DND-41 (cell line): Measurements from ENCODE around the gene TCF7.

Experiments used
- ATAC-seq: fragments of 200-7000 bp; cut with Tn5 transposase; 3 replicates; pipeline ENCODE4 v1.9.1; 2021; ENCODE audit warnings: low read depth; ENCODE audit not compliant: insufficient read depth
- DNase-seq: peaks from one replicate; pipeline ENCODE4 v3.0.0-alpha.2; 2020
- H2AFZ ChIP-seq: 2 replicates; pipeline ENCODE4 v1.6.0; 2012; ENCODE audit warnings: low read depth, low read length
- H3K27ac ChIP-seq: 2 replicates; pipeline ENCODE4 v1.5.1; 2012; ENCODE audit warnings: low read length, inconsistent platforms
- H3K27me3 ChIP-seq: fragments of 200-600 bp; sonication (generic); 2 replicates; pipeline ENCODE4 v1.6.0; 2012; ENCODE audit warnings: low read length, mild to moderate bottlenecking, inconsistent platforms; ENCODE audit not compliant: insufficient read depth, poor library complexity
- H3K36me3 ChIP-seq: 2 replicates; pipeline ENCODE4 v1.5.1; 2012; ENCODE audit warnings: low read length, inconsistent platforms; ENCODE audit not compliant: insufficient read depth
- H3K4me1 ChIP-seq: 2 replicates; pipeline ENCODE4 v1.5.1; 2012; ENCODE audit warnings: mild to moderate bottlenecking, low read length; ENCODE audit not compliant: insufficient read depth
- H3K4me2 ChIP-seq: 2 replicates; pipeline ENCODE4 v1.6.0; 2012; ENCODE audit warnings: mild to moderate bottlenecking, moderate library complexity, low read length, inconsistent platforms; ENCODE audit not compliant: insufficient read depth
- H3K4me3 ChIP-seq, 2 experiments: fragments of 200-600 bp in 1 of 2; shearing (Covaris generic) in 1 of 2; 2 replicates each; pipeline ENCODE4 v1.5.1; 2012 to 2016; ENCODE audit warnings: inconsistent platforms in 2 of 2, low read length in 2 of 2, mild to moderate bottlenecking in 2 of 2, low read depth in 1 of 2, moderate library complexity in 1 of 2
- H3K79me2 ChIP-seq: 2 replicates; pipeline ENCODE4 v1.6.0; 2012; ENCODE audit warnings: low read length, inconsistent platforms; ENCODE audit not compliant: insufficient read depth
- H3K9ac ChIP-seq: 2 replicates; pipeline ENCODE4 v1.6.0; 2012; ENCODE audit warnings: low read depth, mild to moderate bottlenecking, inconsistent platforms, low read length, moderate library complexity
- H3K9me3 ChIP-seq: 2 replicates; pipeline ENCODE4 v1.5.1; 2012; ENCODE audit warnings: low read length, moderate library complexity, mild to moderate bottlenecking, inconsistent platforms; ENCODE audit not compliant: insufficient read depth, severe bottlenecking
- H4K20me1 ChIP-seq: 2 replicates; pipeline ENCODE4 v1.6.0; 2012; ENCODE audit warnings: low read length; ENCODE audit not compliant: insufficient read depth
- EZH2 ChIP-seq: IDR thresholded peaks from 3 replicates; pipeline ENCODE4 v1.6.1; 2012; ENCODE audit warnings: borderline replicate concordance, low read depth, mild to moderate bottlenecking, moderate library complexity, low read length, inconsistent platforms; ENCODE audit not compliant: severe bottlenecking
- TF ChIP-seq, protein P1 (sequence below): IDR thresholded peaks from 2 replicates; pipeline ENCODE4 v1.5.1; 2012; ENCODE audit warnings: borderline replicate concordance, low read length, moderate library complexity, mild to moderate bottlenecking; ENCODE audit not compliant: poor library complexity, severe bottlenecking; ENCODE audit errors: extremely low read depth

Gene TCF7

DNA sequence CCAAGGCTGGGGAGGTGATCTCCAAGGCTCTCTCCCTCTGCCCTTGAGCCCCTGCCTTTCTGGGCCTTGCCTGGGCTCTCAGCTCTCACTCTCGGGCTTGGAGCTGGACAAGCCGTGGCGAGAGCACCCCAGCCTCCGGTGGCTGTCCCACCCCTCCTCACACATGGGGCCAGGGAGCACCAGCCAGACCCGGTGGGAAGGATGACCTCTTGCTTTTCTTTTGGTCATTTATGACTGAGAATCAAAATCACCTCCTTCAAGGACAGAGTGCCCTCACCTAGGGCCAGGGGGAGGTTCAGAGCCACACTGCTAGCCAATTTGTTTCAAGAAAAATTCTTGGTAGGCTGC is 14.1 kb downstream of the TCF7 start:
- Histone ChIP-seq H4K20me1 (peaks cover 62% of the 10 kb centered on the region), H3K4me2 (no peak overlapping the region), H3K36me3 (peaks cover 28% of the 10 kb centered on the region), H3K9me3 (no peaks in the 10 kb centered on the region), H3K79me2 (0 out of 2 replicates have a peak, but pooled peaks cover 2% of the 10 kb centered on the region), H3K27ac (no peak overlapping the region), H2AFZ (no peak overlapping the region), H3K4me1 (peaks cover 25% of the 10 kb centered on the region), H3K27me3 (no peaks in the 10 kb centered on the region), H3K4me3 (no peak overlapping the region), H3K9ac (no peak overlapping the region)
- DNase-seq: no peak
- TF ChIP-seq EZH2: no peak
- TF ChIP-seq, protein P1, sequence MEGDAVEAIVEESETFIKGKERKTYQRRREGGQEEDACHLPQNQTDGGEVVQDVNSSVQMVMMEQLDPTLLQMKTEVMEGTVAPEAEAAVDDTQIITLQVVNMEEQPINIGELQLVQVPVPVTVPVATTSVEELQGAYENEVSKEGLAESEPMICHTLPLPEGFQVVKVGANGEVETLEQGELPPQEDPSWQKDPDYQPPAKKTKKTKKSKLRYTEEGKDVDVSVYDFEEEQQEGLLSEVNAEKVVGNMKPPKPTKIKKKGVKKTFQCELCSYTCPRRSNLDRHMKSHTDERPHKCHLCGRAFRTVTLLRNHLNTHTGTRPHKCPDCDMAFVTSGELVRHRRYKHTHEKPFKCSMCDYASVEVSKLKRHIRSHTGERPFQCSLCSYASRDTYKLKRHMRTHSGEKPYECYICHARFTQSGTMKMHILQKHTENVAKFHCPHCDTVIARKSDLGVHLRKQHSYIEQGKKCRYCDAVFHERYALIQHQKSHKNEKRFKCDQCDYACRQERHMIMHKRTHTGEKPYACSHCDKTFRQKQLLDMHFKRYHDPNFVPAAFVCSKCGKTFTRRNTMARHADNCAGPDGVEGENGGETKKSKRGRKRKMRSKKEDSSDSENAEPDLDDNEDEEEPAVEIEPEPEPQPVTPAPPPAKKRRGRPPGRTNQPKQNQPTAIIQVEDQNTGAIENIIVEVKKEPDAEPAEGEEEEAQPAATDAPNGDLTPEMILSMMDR: no peak
- ATAC-seq: no peak

DNA sequence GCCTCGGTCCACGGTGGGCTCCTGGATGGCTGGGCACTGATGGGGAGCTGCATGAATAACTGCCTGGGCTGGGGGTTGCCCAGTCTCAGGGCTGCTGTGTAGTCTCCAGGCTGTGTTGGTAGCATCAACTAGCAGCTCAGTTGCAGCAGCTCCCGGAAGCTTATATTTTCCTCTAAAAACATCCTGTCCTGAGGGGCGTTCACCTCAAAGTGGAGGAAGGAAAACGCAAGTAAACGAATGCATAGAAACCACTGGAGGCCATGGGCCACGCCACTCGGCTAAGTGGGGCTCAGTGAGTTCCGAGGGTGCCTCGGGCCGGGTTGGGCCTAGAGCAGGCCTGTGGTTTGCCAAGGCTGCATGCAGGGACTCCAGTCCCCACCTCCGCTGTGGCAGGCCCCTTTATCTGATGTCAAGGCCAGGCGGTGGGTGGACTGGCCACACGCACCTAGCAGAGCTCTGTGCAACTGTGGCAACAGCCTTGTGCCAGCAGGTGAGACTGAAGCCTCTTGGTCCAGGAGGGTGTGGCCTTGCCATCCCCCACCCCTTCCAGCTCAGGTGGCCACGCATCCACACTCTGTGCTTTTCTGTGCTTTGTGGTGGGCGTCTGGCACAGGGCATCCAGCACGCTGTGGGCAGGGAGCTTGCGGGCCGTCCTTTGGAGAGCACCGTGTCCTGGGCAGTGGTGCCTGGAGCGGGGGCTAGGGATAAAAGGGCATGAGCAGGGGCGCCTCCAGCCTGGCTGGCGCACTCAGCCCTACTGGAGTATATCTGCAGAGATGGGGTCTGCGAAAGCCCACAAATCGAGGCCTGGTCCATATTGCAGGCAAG is 15.1 kb downstream of the TCF7 start:
- Histone ChIP-seq H3K79me2 (0 out of 2 replicates have a peak, but pooled peaks cover 2% of the 10 kb centered on the region), H3K4me2 (no peak overlapping the region), H3K36me3 (peaks cover 37% of the 10 kb centered on the region), H3K9ac (no peak overlapping the region), H3K9me3 (no peaks in the 10 kb centered on the region), H3K27me3 (no peaks in the 10 kb centered on the region), H3K4me1 (peaks cover 27% of the 10 kb centered on the region), H3K4me3 (no peak overlapping the region), H4K20me1 (peaks cover 71% of the 10 kb centered on the region), H3K27ac (no peak overlapping the region), H2AFZ (no peak overlapping the region)
- DNase-seq (no peak), ATAC-seq (no peak)
- TF ChIP-seq, protein P1: no peak
- TF ChIP-seq EZH2: no peak

DNA sequence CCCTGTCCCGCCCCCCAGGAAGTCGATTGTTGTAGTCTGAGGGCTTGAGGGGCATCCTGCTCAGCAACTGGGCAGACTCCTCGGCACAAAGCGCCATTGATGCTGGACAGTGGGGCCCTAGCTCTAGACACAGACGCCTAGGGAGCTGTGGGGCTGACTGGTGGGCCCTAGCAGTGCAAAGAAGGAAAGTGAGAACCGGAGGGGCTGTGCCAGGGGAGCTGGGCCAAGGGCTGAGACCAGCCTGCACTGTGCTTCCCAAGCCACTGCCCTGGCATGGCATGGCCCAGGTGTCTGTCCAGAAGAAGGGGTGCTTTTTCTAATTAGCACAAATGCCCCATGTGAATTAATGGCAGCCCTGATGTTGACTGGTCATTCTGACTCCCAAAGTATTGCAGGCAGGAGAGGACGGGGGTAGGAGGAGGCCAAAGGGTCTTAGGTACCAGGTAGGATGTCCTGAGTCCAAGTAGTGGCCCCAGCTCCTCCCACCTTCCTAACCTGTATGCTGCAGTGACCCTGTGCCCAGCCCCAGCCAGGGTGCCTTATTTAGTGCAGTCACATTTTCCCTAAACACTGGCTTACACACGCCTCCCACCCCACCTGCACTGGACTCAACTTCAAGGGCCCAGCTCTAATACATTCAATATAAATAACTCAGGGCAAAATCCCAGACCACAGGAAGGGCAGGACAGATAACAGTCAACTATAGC is 15.9 kb downstream of the TCF7 start:
- no peak overlapping the region for H3K4me2 ChIP-seq

More for the DNA sequence above, 15.9 kb downstream of the TCF7 start:
- TF ChIP-seq EZH2: no peak
- TF ChIP-seq, protein P1: no peak
- no peak overlapping the region for H3K27ac ChIP-seq
- H3K79me2 ChIP-seq: 0 out of 2 replicates have a peak, but pooled peaks cover 2% of the 10 kb centered on the region
- no peak overlapping the region for H3K9ac ChIP-seq
- H4K20me1 ChIP-seq: peaks cover 72% of the 10 kb centered on the region
- no peak overlapping the region for H2AFZ ChIP-seq
- peaks cover 24% of the 10 kb centered on the region for H3K4me1 ChIP-seq
- no peak overlapping the region for H3K4me3 ChIP-seq
- ATAC-seq: no peak
- H3K9me3 ChIP-seq: no peaks in the 10 kb centered on the region
- no peaks in the 10 kb centered on the region for H3K27me3 ChIP-seq
- H3K36me3 ChIP-seq: peaks cover 45% of the 10 kb centered on the region
- DNase-seq: no peak
